ENCODE results near the gene CBFA2T2.
"Not testable (repeated sequence)": the region's sequence is repeated elsewhere in the genome, so short reads cannot be mapped to it uniquely, and the experiment has no call there.

CBFA2T2 gene

DNA sequence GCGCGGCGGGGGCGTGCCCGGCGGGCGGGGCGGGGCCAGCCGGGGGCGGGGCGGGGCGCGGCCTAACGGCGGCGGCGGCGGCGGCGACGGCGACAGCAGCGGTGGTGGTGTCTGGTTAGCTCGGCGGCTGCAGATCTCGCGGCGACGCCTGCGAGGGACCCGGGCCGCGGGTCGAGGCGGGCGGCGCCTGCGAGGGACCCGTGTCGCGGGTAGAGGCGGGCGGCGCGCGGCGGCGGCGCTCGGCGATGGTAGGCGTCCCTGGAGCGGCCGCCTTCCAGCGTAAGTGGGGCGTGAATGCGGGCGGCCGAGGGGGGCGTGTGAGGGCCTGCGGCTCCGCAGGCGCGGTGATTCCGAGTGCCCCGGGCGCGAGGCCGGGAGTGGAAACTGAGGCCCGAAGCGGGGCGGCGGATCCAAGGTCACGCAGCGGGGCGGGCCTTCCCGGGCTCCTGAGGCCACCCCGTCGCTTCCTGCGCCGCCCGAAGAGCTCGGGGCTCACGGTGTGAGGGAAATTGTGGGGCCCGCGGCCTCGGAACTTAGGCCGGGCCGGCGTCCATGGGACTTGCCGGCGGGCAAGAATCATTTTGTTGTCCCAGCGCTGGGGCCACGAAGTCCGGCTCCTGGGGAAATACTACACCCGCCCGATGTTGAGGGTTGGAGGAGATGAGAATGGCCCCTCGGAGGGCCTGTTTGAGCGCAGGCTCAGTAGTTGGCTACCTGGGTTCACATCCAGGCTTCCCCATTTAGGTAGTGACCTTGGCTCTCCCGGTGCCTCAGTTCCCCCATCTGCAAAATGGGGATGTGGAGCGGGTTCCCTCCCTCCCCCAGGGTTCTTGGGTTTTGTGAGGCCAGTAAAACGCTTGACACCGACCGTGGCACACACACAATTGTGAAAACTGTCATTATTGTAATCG is at the start of gene CBFA2T2:
CBFA2T2 (plus strand) TSS at position 74 of the 911 bp plus-strand sequence; CDS start at position 246, 172 bp downstream.
- no peaks in the 10 kb centered on the region for H3K27me3 Mint-ChIP-seq (ENCODE audit: low read depth)
- H3K4me1 Mint-ChIP-seq = peaks cover 8% of the 10 kb centered on the region
- H3K36me3 Mint-ChIP-seq (ENCODE audit: low read depth) = peaks cover 5% of the 10 kb centered on the region

DNA sequence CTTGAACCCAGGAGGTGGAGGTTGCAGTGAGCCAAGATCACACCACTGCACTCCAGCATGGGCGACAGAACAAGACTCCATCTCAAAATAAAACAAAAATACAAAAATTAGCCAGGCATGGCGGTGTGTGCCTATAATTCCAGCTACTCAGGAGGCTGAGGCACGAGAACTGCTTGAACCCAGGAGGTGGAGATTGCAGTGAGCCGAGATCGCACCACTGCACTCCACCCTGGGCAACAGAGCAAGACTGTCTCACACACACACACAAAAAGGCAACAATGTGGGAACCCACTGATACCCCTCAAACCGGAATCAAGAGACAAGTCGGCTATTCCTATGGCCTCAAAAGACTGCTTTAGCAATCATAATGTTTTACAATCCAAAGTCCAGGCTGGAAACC is 49.3 kb upstream of the CBFA2T2 start:
- H3K4me3 Mint-ChIP-seq = peak overlapping the region in 1 of 3 experiments; percentile 53
- not testable (repeated sequence) for H3K36me3 Mint-ChIP-seq (ENCODE audit: low read depth)

More for the DNA sequence above, at the start of gene CBFA2T2:
- TF ChIP-seq, protein P1, sequence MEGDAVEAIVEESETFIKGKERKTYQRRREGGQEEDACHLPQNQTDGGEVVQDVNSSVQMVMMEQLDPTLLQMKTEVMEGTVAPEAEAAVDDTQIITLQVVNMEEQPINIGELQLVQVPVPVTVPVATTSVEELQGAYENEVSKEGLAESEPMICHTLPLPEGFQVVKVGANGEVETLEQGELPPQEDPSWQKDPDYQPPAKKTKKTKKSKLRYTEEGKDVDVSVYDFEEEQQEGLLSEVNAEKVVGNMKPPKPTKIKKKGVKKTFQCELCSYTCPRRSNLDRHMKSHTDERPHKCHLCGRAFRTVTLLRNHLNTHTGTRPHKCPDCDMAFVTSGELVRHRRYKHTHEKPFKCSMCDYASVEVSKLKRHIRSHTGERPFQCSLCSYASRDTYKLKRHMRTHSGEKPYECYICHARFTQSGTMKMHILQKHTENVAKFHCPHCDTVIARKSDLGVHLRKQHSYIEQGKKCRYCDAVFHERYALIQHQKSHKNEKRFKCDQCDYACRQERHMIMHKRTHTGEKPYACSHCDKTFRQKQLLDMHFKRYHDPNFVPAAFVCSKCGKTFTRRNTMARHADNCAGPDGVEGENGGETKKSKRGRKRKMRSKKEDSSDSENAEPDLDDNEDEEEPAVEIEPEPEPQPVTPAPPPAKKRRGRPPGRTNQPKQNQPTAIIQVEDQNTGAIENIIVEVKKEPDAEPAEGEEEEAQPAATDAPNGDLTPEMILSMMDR (IDR thresholded peaks at IDR 0.05; ENCODE audit: unreplicated experiment in 3 of 3) = no peak
- no peaks in the 10 kb centered on the region for H3K9me3 Mint-ChIP-seq
- H3K4me3 Mint-ChIP-seq = peak within 1 kb of the TSS; percentile 88 to 98 (median 96)
- peak within 1 kb of the TSS; percentile 77 to 95 (median 94) for H3K27ac Mint-ChIP-seq

DNA sequence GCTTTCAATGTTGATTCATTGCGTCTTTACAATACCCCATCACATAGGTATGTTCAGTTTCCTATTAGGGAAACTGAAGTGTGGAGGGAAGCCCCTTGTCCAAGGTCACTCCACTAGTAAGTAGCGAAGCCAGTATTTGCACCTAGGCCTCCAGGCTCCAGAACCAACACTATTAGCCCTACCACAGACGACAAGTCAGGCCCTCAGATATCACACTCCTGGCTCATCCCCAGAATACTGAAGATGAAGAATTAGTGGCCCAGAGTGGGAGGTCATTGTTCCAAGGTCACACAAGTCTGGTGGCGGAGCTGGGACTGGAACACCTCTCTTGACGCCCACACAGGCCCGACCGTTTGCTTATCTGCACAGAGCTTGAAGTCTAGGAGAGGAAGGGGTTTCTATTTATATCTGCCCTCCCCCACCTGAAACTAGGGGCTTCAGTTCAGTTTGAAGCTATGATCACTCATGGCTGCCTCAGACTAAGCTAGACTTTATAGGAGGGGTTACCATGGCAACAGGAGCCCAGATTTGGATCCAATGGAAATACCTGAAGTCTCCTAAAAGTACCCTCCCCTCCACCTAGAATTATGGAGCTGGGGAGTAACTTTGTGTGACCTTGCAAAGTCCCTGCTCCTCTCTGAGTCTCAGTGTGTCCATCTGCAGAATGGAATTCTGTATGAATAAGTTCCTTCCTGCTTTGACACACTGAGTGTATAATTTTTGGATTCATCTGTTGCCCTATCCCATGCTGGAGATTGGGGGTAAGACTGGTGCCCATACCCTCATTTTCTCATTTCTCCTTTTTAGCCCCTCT is 48.5 kb upstream of the CBFA2T2 start:
- no peaks in the 10 kb centered on the region for H3K9me3 Mint-ChIP-seq
- peaks cover 5% of the 10 kb centered on the region for H3K27me3 Mint-ChIP-seq (ENCODE audit: low read depth)
- TF ChIP-seq, protein P1 (IDR thresholded peaks at IDR 0.05; ENCODE audit: unreplicated experiment in 3 of 3) = no peak
- H3K4me1 Mint-ChIP-seq = peaks cover 23% of the 10 kb centered on the region
- peak overlapping the region in 2 of 3 experiments; percentile 14 to 52 for H3K27ac Mint-ChIP-seq
- no peaks in the 10 kb centered on the region for H3K36me3 Mint-ChIP-seq (ENCODE audit: low read depth)
- peak overlapping the region; percentile 85 to 92 (median 92) for H3K4me3 Mint-ChIP-seq

More for the DNA sequence above, 49.3 kb upstream of the CBFA2T2 start:
- H3K4me1 Mint-ChIP-seq = peaks cover 16% of the 10 kb centered on the region
- H3K27me3 Mint-ChIP-seq (ENCODE audit: low read depth); H3K9me3 Mint-ChIP-seq; H3K27ac Mint-ChIP-seq: not testable (repeated sequence)

DNA sequence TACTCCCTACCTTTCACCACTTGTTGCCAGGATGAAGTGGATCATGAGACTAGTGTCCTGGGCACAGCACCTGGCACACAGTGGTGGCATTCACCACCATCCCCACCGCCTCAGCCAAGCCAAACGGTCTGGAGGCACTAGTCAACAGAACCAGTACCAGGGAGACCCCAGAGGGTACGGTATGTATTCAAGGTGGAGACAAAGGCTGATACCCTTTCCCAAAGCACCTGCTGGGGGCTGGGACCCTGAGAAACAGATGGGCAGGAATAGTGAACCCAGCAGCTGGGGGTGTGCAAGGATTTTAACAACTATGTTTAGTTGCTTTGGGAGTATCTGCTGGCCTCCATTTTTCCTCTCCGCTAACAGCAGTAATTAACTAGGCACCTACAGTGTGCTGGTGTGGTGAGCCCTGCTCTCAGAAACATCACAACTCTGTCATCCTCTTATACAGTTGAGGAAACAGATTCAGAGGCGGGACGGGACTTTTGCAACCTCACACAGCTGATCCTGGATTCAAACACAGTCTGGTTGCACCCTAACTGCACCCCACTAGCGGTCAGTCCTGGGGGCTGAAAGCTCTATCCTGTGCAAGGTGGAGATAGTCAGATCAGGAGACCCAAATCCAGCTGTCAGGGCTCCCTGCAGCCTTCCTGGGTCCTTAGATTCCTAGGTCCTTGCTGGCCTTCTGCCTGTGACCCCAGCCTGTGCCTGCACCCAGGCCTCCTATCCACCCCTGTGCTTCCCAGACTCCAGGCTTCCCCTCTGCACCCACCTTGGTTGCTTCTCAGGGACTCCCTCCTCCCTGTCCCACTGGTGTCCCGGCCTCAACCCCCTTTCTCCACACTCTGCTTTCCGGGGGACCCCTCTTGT is 47.5 kb upstream of the CBFA2T2 start:
- Mint-ChIP-seq H3K9me3 (no peaks in the 10 kb centered on the region), H3K27ac (peak overlapping the region in 1 of 3 experiments; percentile 70), H3K36me3 (ENCODE audit: low read depth) (no peaks in the 10 kb centered on the region), H3K27me3 (ENCODE audit: low read depth) (peaks cover 5% of the 10 kb centered on the region), H3K4me3 (peak overlapping the region; percentile 85 to 92 (median 92)), H3K4me1 (peaks cover 26% of the 10 kb centered on the region)
- TF ChIP-seq, protein P1 (IDR thresholded peaks at IDR 0.05; ENCODE audit: unreplicated experiment in 3 of 3) = no peak

DNA sequence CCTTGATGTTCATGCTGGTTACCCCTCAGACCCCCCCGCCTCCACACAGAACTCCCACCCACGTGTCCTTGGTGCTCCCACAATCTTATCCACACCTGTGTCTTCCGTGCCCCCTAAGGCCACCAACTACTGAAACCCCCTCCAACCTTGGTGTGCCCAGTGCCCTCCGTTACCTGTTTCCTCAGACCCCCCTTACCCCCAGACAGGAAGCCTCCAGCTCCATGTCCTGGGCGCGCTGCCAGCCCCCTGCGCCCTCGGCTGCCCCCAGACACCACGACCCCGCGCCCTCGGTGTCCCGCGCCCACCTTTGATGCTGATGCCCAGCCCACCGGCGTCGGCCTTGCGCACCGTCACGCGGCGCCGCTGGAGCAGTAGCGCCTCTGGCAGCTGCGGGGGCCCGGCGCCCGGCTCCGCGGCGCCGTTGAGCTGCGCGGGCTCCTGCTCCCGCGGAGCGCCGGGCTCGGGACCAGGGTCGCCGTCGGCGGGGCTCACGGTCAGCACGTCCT is 46.8 kb upstream of the CBFA2T2 start:
- H3K4me3 Mint-ChIP-seq = peak overlapping the region; percentile 85 to 92 (median 92)
- no peaks in the 10 kb centered on the region for H3K9me3 Mint-ChIP-seq
- H3K36me3 Mint-ChIP-seq (ENCODE audit: low read depth) = no peaks in the 10 kb centered on the region
- TF ChIP-seq, protein P1 (IDR thresholded peaks at IDR 0.05; ENCODE audit: unreplicated experiment in 3 of 3) = no peak
- H3K27ac Mint-ChIP-seq = peak overlapping the region in 1 of 3 experiments; percentile 70
- peaks cover 5% of the 10 kb centered on the region for H3K27me3 Mint-ChIP-seq (ENCODE audit: low read depth)
- peaks cover 26% of the 10 kb centered on the region for H3K4me1 Mint-ChIP-seq
